Hepatocyte (in vitro differentiated cells): ENCODE measurements around the gene ACY1. TPM values are rescaled to one million over a fixed set of nuclear protein-coding genes. Genes with fewer than 3 reads are reported as not detected.

Experiments
- DNase-seq: peaks from one replicate; pipeline ENCODE4 v3.0.0-alpha.2; 2016; ENCODE audit warnings: low spot score
- H2AFZ ChIP-seq: fragments of 200-600 bp; sonication (generic); 2 replicates; pipeline ENCODE4 v1.6.0; 2016; ENCODE audit warnings: antibody characterized with exemption, mild to moderate bottlenecking
- H3K27ac ChIP-seq: fragments of 200-600 bp; sonication (generic); 2 replicates; pipeline ENCODE4 v1.5.1; 2016; ENCODE audit warnings: mild to moderate bottlenecking
- H3K27me3 ChIP-seq: fragments of 200-600 bp; sonication (generic); 2 replicates; pipeline ENCODE4 v1.6.1; 2016
- H3K36me3 ChIP-seq: fragments of 200-600 bp; sonication (generic); replicated peaks from 2 replicates; pipeline ENCODE4 v1.5.1; 2016; ENCODE audit warnings: low read depth; ENCODE audit not compliant: insufficient read depth
- H3K4me1 ChIP-seq: fragments of 200-600 bp; sonication (generic); 2 replicates; pipeline ENCODE4 v1.5.1; 2016; ENCODE audit warnings: mild to moderate bottlenecking, moderate library complexity; ENCODE audit not compliant: insufficient read depth
- H3K4me2 ChIP-seq: fragments of 200-600 bp; sonication (generic); 2 replicates; pipeline ENCODE4 v1.6.0; 2016
- H3K4me3 ChIP-seq: fragments of 200-600 bp; sonication (generic); 2 replicates; pipeline ENCODE4 v1.5.1; 2016; ENCODE audit warnings: mild to moderate bottlenecking
- H3K79me2 ChIP-seq: fragments of 200-600 bp; sonication (generic); 2 replicates; pipeline ENCODE4 v1.6.0; 2017; ENCODE audit warnings: mild to moderate bottlenecking
- H3K9me2 ChIP-seq: fragments of 200-600 bp; sonication (generic); replicated peaks from 2 replicates; pipeline ENCODE4 v1.6.0; 2017; ENCODE audit warnings: mild to moderate bottlenecking; ENCODE audit not compliant: insufficient read depth
- H3K9me3 ChIP-seq: fragments of 200-600 bp; sonication (generic); 2 replicates; pipeline ENCODE4 v1.5.1; 2016; ENCODE audit warnings: low read depth, mild to moderate bottlenecking
- H4K20me1 ChIP-seq: fragments of 200-600 bp; sonication (generic); 2 replicates; pipeline ENCODE4 v1.6.0; 2016; ENCODE audit warnings: mild to moderate bottlenecking; ENCODE audit not compliant: insufficient read depth, poor library complexity, severe bottlenecking
- EZH2 ChIP-seq: fragments of 200-600 bp; sonication (generic); IDR thresholded peaks from 2 replicates; pipeline ENCODE4 v1.6.1; 2016; ENCODE audit warnings: antibody characterized with exemption, mild to moderate bottlenecking, borderline replicate concordance
- EZH2phosphoT487 ChIP-seq: fragments of 200-600 bp; sonication (generic); IDR thresholded peaks from one replicate; pipeline ENCODE4 v1.6.1; 2018; ENCODE audit warnings: antibody characterized with exemption, mild to moderate bottlenecking, low read depth, moderate library complexity; ENCODE audit not compliant: unreplicated experiment, severe bottlenecking
- whole genome bisulfite sequencing: methylation state at CpG from one replicate; pipeline ENCODE4 v1.1.6; 2016; ENCODE audit warnings: low lambda C conversion rate; ENCODE audit errors: missing lambda C conversion rate; 5-methylcytosine and 5-hydroxymethylcytosine counted together
- polyA plus RNA-seq: library from polyadenylated mRNA; unstranded; fragments of >200 nt; fragmentation: Nextera tagmentation; extraction: Ambion mirVana; gene quantifications from 2 replicates; pipeline ENCODE4 v1.2.1, GENCODE V29; 2016
- total RNA-seq: library from RNA; depleted of rRNA; stranded (reverse); fragments of >200 nt; gene quantifications from 2 replicates; pipeline ENCODE4 v1.2.3, GENCODE V29; 2014
- TF ChIP-seq, protein P1 (sequence below): fragments of 200-600 bp; sonication (generic); IDR thresholded peaks from 2 replicates; pipeline ENCODE4 v1.5.1; 2016; ENCODE audit warnings: antibody characterized with exemption, mild to moderate bottlenecking; ENCODE audit not compliant: poor library complexity

The ACY1 gene
- total and polyA plus RNA-seq, 2 experiments from 2014 or later = 164 to 183 TPM

DNA sequence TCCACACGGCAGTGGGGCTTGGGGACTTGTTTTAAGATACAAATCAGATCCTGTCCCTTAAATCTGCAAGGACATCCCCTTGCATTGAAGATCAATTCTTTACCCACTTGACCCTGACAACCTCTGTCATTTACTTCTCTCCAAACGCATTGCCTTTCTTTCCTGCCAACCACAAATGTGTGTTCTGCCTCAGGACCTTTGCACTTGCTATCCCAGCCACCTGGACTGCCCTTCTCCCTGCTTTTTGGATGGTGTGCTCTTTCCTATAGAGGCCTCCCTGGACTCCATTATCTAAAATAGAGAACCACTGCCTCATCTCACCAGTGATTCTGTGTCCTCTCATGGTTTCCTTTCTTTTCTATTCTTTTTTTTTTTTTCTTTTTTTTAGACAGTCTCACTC is 13.8 kb downstream of the ACY1 start:
- WGBS = 89% methylated on average over 2 of the region's 2 CpGs
- no peak overlapping the region for H3K4me2 ChIP-seq
- no peak overlapping the region for H2AFZ ChIP-seq
- H3K9me2 ChIP-seq = no peaks in the 10 kb centered on the region
- H3K4me1 ChIP-seq = peaks cover 11% of the 10 kb centered on the region
- DNase-seq = no peak
- H3K36me3 ChIP-seq = no peaks in the 10 kb centered on the region
- H3K79me2 ChIP-seq = peaks cover 22% of the 10 kb centered on the region
- no peaks in the 10 kb centered on the region for H4K20me1 ChIP-seq
- H3K4me3 ChIP-seq = no peak overlapping the region
- peak overlapping the region; percentile 28 for H3K27ac ChIP-seq
- no peaks in the 10 kb centered on the region for H3K27me3 ChIP-seq
- H3K9me3 ChIP-seq = no peaks in the 10 kb centered on the region
- TF ChIP-seq, protein P1, sequence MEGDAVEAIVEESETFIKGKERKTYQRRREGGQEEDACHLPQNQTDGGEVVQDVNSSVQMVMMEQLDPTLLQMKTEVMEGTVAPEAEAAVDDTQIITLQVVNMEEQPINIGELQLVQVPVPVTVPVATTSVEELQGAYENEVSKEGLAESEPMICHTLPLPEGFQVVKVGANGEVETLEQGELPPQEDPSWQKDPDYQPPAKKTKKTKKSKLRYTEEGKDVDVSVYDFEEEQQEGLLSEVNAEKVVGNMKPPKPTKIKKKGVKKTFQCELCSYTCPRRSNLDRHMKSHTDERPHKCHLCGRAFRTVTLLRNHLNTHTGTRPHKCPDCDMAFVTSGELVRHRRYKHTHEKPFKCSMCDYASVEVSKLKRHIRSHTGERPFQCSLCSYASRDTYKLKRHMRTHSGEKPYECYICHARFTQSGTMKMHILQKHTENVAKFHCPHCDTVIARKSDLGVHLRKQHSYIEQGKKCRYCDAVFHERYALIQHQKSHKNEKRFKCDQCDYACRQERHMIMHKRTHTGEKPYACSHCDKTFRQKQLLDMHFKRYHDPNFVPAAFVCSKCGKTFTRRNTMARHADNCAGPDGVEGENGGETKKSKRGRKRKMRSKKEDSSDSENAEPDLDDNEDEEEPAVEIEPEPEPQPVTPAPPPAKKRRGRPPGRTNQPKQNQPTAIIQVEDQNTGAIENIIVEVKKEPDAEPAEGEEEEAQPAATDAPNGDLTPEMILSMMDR = no peak
- no peak for TF ChIP-seq EZH2
- no peak for TF ChIP-seq EZH2phosphoT487

DNA sequence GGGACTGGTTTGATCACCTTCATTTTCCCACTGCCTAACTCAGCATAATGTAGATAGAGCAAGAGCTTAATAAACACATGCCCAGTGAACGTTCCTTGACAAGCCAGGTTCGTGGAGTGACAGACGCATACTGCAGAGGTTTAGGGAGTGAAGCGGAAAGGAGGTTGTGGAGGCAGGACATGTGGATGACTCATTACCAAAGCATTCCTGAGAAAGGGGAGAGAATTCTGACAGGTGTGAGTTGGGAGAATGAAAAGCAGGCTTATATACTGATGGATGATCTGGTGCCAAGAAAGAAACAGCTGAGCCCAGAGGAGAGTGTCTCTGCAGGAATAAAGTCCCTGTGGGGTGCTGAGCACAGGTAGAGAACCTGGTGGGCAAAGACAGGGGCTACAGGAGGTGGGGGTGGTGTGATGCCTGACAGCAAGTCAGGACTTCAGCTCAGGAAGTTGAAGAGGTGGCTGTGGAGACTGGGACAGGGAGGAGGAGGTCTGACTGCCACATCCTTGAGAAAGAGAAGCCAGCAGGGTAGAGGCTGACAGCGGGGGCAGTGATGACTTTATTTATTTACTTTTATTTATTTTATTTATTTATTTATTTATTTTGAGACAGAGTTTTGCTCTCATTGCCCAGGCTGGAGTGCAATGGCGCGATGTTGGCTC is 14.7 kb downstream of the ACY1 start:
- H3K4me2 ChIP-seq = peak overlapping the region; percentile 11
- WGBS = 38% methylated on average over 7 of the region's 7 CpGs

DNA sequence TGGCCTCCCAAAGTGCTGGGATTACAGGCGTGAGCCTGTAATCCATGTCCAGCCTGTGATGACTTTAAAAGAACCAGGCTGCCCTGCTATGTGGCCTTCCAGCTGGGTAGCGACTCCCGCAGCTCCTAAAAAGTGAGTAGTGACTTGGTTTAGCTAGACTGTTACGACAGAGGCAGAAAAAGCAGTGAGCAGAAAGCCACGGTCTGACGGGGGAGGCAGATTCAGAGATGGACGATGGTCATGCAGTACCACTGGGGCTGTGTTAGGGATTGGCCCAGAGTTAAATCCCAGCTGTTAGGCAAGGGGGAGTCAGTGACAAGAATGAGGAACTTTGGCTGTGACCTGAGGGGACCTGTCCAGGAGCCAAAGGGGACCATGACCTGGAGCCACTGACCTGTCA is 15.4 kb downstream of the ACY1 start:
- TF ChIP-seq EZH2phosphoT487 (no peak), EZH2 (no peak)
- TF ChIP-seq, protein P1 = no peak
- no peak overlapping the region for H3K4me2 ChIP-seq
- no peaks in the 10 kb centered on the region for H3K9me3 ChIP-seq
- no peak overlapping the region for H2AFZ ChIP-seq
- no peak overlapping the region for H3K27ac ChIP-seq
- DNase-seq = no peak
- H3K4me3 ChIP-seq = no peak overlapping the region
- no peaks in the 10 kb centered on the region for H3K27me3 ChIP-seq
- H3K9me2 ChIP-seq = no peaks in the 10 kb centered on the region
- peaks cover 17% of the 10 kb centered on the region for H3K79me2 ChIP-seq
- 81% methylated on average over 7 of the region's 7 CpGs for WGBS
- H3K4me1 ChIP-seq = peaks cover 11% of the 10 kb centered on the region
- no peaks in the 10 kb centered on the region for H4K20me1 ChIP-seq
- no peaks in the 10 kb centered on the region for H3K36me3 ChIP-seq

More for the DNA sequence above, 14.7 kb downstream of the ACY1 start:
- Histone ChIP-seq H3K4me1 (peaks cover 11% of the 10 kb centered on the region), H3K9me2 (no peaks in the 10 kb centered on the region), H3K27ac (peak overlapping the region; percentile 28), H3K36me3 (no peaks in the 10 kb centered on the region), H3K27me3 (no peaks in the 10 kb centered on the region), H4K20me1 (no peaks in the 10 kb centered on the region), H3K9me3 (no peaks in the 10 kb centered on the region), H3K79me2 (peaks cover 22% of the 10 kb centered on the region), H2AFZ (no peak overlapping the region), H3K4me3 (no peak overlapping the region)
- TF ChIP-seq EZH2 = no peak
- TF ChIP-seq, protein P1 = no peak
- no peak for TF ChIP-seq EZH2phosphoT487
- peak; percentile 63 for DNase-seq

DNA sequence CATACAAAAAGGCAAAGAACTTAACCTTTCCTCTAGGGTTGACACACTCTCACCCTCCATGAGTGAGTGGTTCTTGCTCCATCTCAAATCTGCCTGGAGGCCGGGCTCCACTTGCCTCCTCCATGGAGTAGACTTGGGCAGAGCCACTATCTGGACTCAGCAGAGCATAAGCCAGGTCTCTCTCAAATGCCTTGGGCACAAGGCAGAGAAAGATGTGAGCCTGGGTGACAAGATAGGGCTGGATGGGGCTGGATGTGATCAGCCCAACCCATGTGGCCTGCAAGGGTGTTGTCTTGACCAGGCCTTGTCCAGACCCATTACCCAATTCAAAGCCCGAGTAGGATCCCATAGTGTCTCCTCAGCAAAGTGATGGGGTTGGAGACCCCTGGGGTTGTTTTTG is 16.5 kb downstream of the ACY1 start:
- Histone ChIP-seq H3K36me3 (no peaks in the 10 kb centered on the region), H4K20me1 (no peaks in the 10 kb centered on the region), H2AFZ (no peak overlapping the region), H3K27me3 (no peaks in the 10 kb centered on the region), H3K4me2 (no peak overlapping the region), H3K27ac (no peak overlapping the region), H3K79me2 (peaks cover 8% of the 10 kb centered on the region), H3K4me1 (peaks cover 8% of the 10 kb centered on the region), H3K9me2 (no peaks in the 10 kb centered on the region), H3K4me3 (no peak overlapping the region), H3K9me3 (no peaks in the 10 kb centered on the region)
- TF ChIP-seq EZH2 (no peak), EZH2phosphoT487 (no peak)
- TF ChIP-seq, protein P1 = no peak
- DNase-seq = no peak
- WGBS = 94% methylated on average over 2 of the region's 2 CpGs
